Measurements from ENCODE around the gene SFTA2. TPM values are rescaled to one million over a fixed set of nuclear protein-coding genes. Genes with fewer than 3 reads are reported as not detected.

Gene SFTA2
- total RNA-seq (under 1 TPM in 1 of 7 donors, not detected in 6; 0.47 TPM), polyA plus RNA-seq (1 to 10 TPM in 1 of 3 donors, under 1 TPM in 1, not detected in 1; 0.08 to 2.6 TPM)
- long read RNA-seq, donor 1: 0 reads
- long read RNA-seq, donor 2: 0 reads

DNA sequence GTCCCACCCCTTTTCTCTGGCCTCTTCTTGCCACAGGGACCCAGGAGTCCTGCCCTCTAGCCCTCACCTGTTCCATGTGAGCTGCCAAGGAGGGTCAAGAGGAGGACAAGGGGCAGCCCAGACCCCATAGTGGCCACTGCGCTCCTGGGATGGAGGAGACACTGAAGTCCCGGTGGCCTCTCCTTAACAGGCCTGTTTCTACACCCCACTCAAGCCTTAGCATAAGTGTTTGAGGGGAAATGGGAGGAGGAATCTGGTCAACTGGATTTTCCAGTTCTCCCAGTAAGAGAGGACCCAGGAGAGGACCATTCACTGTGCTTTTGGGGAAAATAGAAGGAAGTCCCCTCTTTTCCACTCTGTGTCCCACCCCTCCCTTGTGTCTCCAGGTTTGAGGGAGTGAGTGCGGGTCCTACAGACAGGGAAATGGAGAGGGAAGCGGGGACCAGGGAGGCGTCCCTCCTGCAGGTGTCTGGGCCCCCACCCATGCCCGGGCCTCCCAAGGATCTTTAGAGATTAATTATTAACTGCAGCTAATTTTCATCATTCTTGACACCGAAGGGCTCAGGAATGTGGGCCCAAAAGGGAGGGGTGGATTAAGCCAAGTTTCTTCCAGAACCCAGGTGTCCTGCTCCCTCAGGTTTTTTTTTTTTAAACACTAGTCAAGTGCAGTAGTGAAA lies at the start of gene SFTA2:
Gene SFTA2 (minus strand): TSS at position 202 of the 677 bp plus-strand sequence. CDS start 74 bp downstream, at position 128.
- Histone ChIP-seq H3K4me1 (no peaks in the 10 kb centered on the region), H3K9me3 (peaks cover 0 to 13% (median 9%) of the 10 kb centered on the region in 8 donors), H3K27ac (no peak within 1 kb of the TSS), H3K27me3 (replicated peaks in 1 of 7) (no peaks in the 10 kb centered on the region), H3K36me3 (peaks cover 0 to 7% (median 0%) of the 10 kb centered on the region in 6 donors), H3K4me3 (no peak within 1 kb of the TSS)
- DNase-seq: no peak
- intact Hi-C loops (cut with DNase I; ENCODE audit: low total_unique reads): no loop called here
- WGBS, 5 donors: 83 to 92% (median 89%) methylated on average over 7 of the region's 7 CpGs
- no peak for TF ChIP-seq POLR2A (IDR thresholded peaks at IDR 0.05)
- TF ChIP-seq POLR2AphosphoS5 (IDR thresholded peaks at IDR 0.05): no peak
- no peak for TF ChIP-seq CTCF (IDR thresholded peaks at IDR 0.05 in 8 of 11, conservative IDR thresholded peaks at IDR 0.05 in 3 of 11)

DNA sequence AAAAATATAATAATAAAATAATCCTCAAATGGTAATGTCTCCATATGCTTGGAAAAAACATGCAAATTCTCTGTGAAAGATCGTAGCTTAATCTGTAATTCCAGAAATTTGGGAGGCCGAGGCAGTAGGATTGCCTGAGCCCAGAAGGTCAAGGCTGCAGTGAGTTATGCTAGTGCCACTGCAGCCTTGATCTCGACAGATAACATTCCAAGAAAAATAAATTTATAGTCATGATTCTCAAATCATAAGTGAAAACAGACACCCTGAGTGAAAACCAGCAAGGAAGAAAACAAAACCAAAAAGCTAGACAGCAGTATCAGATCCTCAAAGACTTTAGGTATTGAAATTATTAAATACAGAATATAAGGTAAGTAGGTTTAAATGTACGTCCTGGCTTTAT lies 47.7 kb upstream of the SFTA2 start:
- no peak for DNase-seq
- no peak overlapping the region for H3K27ac ChIP-seq
- no peaks in the 10 kb centered on the region for H3K9me3 ChIP-seq
- TF ChIP-seq POLR2A (IDR thresholded peaks at IDR 0.05) (no peak), POLR2AphosphoS5 (IDR thresholded peaks at IDR 0.05) (no peak), CTCF (IDR thresholded peaks at IDR 0.05 in 8 of 11, conservative IDR thresholded peaks at IDR 0.05 in 3 of 11) (no peak)
- H3K4me3 ChIP-seq: no peak overlapping the region
- no peaks in the 10 kb centered on the region for H3K36me3 ChIP-seq
- H3K27me3 ChIP-seq (replicated peaks in 1 of 7): peaks cover 0 to 43% (median 0%) of the 10 kb centered on the region in 7 donors
- intact Hi-C loops (cut with DNase I; ENCODE audit: low total_unique reads): no loop called here
- peaks cover 0 to 7% (median 0%) of the 10 kb centered on the region in 6 donors for H3K4me1 ChIP-seq
- 50 to 72% (median 66%) methylated on average over 4 of the region's 4 CpGs for WGBS, 5 donors

GRCh38 chr6:30979141-30979540 lies 47.2 kb upstream of the SFTA2 start:
- Histone ChIP-seq H3K36me3 (no peaks in the 10 kb centered on the region), H3K4me3 (no peak overlapping the region), H3K4me1 (peaks cover 0 to 7% (median 0%) of the 10 kb centered on the region in 6 donors), H3K27ac (no peak overlapping the region), H3K27me3 (replicated peaks in 1 of 7) (peaks cover 0 to 43% (median 0%) of the 10 kb centered on the region in 7 donors), H3K9me3 (no peaks in the 10 kb centered on the region)
- no peak for TF ChIP-seq POLR2AphosphoS5 (IDR thresholded peaks at IDR 0.05)
- no peak for TF ChIP-seq CTCF (IDR thresholded peaks at IDR 0.05 in 8 of 11, conservative IDR thresholded peaks at IDR 0.05 in 3 of 11)
- no peak for TF ChIP-seq POLR2A (IDR thresholded peaks at IDR 0.05)
- no peak for DNase-seq
- 43 to 65% (median 45%) methylated on average over 1 of the region's 1 CpG for WGBS, 5 donors
- intact Hi-C loops (cut with DNase I; ENCODE audit: low total_unique reads): no loop called here

- Histone ChIP-seq H3K27me3 (replicated peaks in 1 of 7) (peaks cover 0 to 14% (median 0%) of the 10 kb centered on the region in 7 donors), H3K36me3 (no peaks in the 10 kb centered on the region), H3K4me1 (peaks cover 0 to 6% (median 0%) of the 10 kb centered on the region in 6 donors), H3K27ac (no peak overlapping the region), H3K9me3 (no peaks in the 10 kb centered on the region), H3K4me3 (no peak overlapping the region)
- no peak for DNase-seq
- intact Hi-C loops (cut with DNase I; ENCODE audit: low total_unique reads): no loop called here
- WGBS, 5 donors: 63 to 88% (median 82%) methylated on average over 4 of the region's 4 CpGs
- TF ChIP-seq POLR2A (IDR thresholded peaks at IDR 0.05) (no peak), CTCF (IDR thresholded peaks at IDR 0.05 in 8 of 11, conservative IDR thresholded peaks at IDR 0.05 in 3 of 11) (no peak), POLR2AphosphoS5 (IDR thresholded peaks at IDR 0.05) (no peak)
Observed at GRCh38 chr6:30974490-30975252, 42.7 kb upstream of the SFTA2 start.

Data from spleen (tissue), 13 donors.